Measurements from ENCODE around the gene XIST.
"Not testable (repeated sequence)": the region's sequence is repeated elsewhere in the genome, so short reads cannot be mapped to it uniquely, and the experiment has no call there.

The XIST gene

GRCh38 chrX:73852467-73852866, at the start of gene XIST:
Gene XIST, minus strand, starts transcription at chrX:73852714.
- DNase-seq (ENCODE audit: low read depth in 2 of 2) = peak in 1 of 2 donors; percentile 38

GRCh38 chrX:73898315-73898714, 45.8 kb upstream of the XIST start:
- DNase-seq (ENCODE audit: low read depth in 2 of 2) = not testable (repeated sequence)

- DNase-seq (ENCODE audit: low read depth in 2 of 2) = peak in 1 of 2 donors; percentile 13
These were observed 40.1 kb upstream of the XIST start for GRCh38 chrX:73892515-73893090.

- DNase-seq (ENCODE audit: low read depth in 2 of 2) = not testable (repeated sequence)
These were observed 29.7 kb upstream of the XIST start for GRCh38 chrX:73882260-73882659.

GRCh38 chrX:73877687-73878086, 25.2 kb upstream of the XIST start:
- no peak for DNase-seq (ENCODE audit: low read depth in 2 of 2)

GRCh38 chrX:73876911-73877310, 24.4 kb upstream of the XIST start:
- no peak for DNase-seq (ENCODE audit: low read depth in 2 of 2)

- DNase-seq (ENCODE audit: low read depth in 2 of 2) = no peak
These were observed 16.4 kb upstream of the XIST start for GRCh38 chrX:73868916-73869315.

GRCh38 chrX:73867144-73867543, 14.6 kb upstream of the XIST start:
- DNase-seq (ENCODE audit: low read depth in 2 of 2) = no peak

- DNase-seq (ENCODE audit: low read depth in 2 of 2) = no peak
These were observed 11.3 kb upstream of the XIST start for GRCh38 chrX:73863852-73864251.

- no peak for DNase-seq (ENCODE audit: low read depth in 2 of 2)
These were observed 10.8 kb upstream of the XIST start for GRCh38 chrX:73863268-73863667.

- DNase-seq (ENCODE audit: low read depth in 2 of 2) = no peak
These were observed 7.1 kb upstream of the XIST start for GRCh38 chrX:73859622-73860021.

GRCh38 chrX:73855546-73855945, 3.0 kb upstream of the XIST start:
- peak in 1 of 2 donors; percentile 17 for DNase-seq (ENCODE audit: low read depth in 2 of 2)

- DNase-seq (ENCODE audit: low read depth in 2 of 2) = no peak
These were observed 492 bp downstream of the XIST start for GRCh38 chrX:73852022-73852421.

GRCh38 chrX:73851014-73852009, 1.2 kb downstream of the XIST start:
- peak in 1 of 2 donors; percentile 44 for DNase-seq (ENCODE audit: low read depth in 2 of 2)

GRCh38 chrX:73850124-73851013, 2.1 kb downstream of the XIST start:
- DNase-seq (ENCODE audit: low read depth in 2 of 2) = no peak

GRCh38 chrX:73849073-73849472, 3.4 kb downstream of the XIST start:
- DNase-seq (ENCODE audit: low read depth in 2 of 2) = no peak

GRCh38 chrX:73847991-73848390, 4.5 kb downstream of the XIST start:
- no peak for DNase-seq (ENCODE audit: low read depth in 2 of 2)

GRCh38 chrX:73847100-73847499, 5.4 kb downstream of the XIST start:
- no peak for DNase-seq (ENCODE audit: low read depth in 2 of 2)

GRCh38 chrX:73842541-73843234, 9.8 kb downstream of the XIST start:
- no peak for DNase-seq (ENCODE audit: low read depth in 2 of 2)

- no peak for DNase-seq (ENCODE audit: low read depth in 2 of 2)
These were observed 11.2 kb downstream of the XIST start for GRCh38 chrX:73841337-73841736.
